Nephron (organoid): Measurements from ENCODE around the gene SLC6A3.

ENCODE experiments used
- H3K27ac Mint-ChIP-seq, 3 experiments: 2 replicates each; pipeline ENCODE4 v1.8.0; 2020; ENCODE audit warnings: mixed read lengths in 3 of 3, mild to moderate bottlenecking in 2 of 3, moderate library complexity in 1 of 3
- H3K27me3 Mint-ChIP-seq: 2 replicates; pipeline ENCODE4 v1.8.0; 2021; ENCODE audit warnings: low read depth, mild to moderate bottlenecking, moderate library complexity, mixed read lengths
- H3K36me3 Mint-ChIP-seq: 2 replicates; pipeline ENCODE4 v1.8.0; 2020; ENCODE audit warnings: low read depth, mixed read lengths
- H3K4me1 Mint-ChIP-seq: 2 replicates; pipeline ENCODE4 v1.8.0; 2020; ENCODE audit warnings: mixed read lengths
- H3K4me3 Mint-ChIP-seq, 3 experiments: 2 replicates each; pipeline ENCODE4 v1.8.0; 2020; ENCODE audit warnings: mild to moderate bottlenecking in 3 of 3, mixed read lengths in 3 of 3, moderate library complexity in 2 of 3
- H3K9me3 Mint-ChIP-seq: 2 replicates; pipeline ENCODE4 v1.8.0; 2020; ENCODE audit warnings: mixed read lengths
- TF ChIP-seq, protein P1 (sequence below), 3 experiments: fragments of 200-600 bp; sonication (generic); IDR thresholded peaks; one replicate each; pipeline ENCODE4 v1.5.0; 2021; ENCODE audit warnings: antibody characterized with exemption in 3 of 3; ENCODE audit not compliant: unreplicated experiment in 3 of 3

SLC6A3 gene

DNA sequence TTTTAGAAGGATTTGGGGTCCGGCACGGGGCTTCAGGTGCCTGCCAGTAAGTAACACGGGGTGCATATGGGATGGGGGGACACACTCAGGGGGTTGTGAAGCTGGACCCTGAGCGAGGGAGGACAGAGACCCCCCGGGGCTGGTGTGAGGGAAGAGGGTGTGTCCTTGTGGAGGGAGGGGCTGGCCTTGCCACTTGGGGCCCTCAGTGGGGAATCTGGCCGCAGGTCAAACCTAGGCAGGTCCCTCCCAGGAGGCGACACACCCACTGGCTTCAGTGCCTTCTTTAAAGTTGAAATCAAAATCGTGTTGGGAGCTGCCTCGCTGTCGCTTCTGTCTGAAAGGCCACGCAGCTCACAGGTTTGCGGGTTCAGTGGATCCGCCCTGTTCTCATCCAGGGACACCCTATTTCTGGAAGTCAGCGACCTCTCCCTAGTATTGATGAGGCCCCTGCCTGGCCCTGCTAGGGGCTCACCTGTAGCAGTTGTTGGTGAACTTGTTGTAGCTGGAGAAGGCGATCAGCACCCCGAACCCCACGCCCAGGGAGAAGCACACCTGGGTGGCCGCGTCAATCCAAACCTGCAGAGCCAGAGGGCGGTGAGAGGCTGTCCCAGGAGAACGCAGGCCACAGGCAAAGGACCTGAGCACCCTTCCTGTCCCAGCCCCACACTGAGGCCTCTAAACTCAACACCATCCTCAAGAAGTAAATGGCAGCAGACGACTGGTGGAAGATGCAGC, 29.4 kb downstream of the SLC6A3 start:
- no peaks in the 10 kb centered on the region for H3K36me3 Mint-ChIP-seq
- peaks cover 39% of the 10 kb centered on the region for H3K27me3 Mint-ChIP-seq
- H3K27ac Mint-ChIP-seq = no peak overlapping the region
- peaks cover 5% of the 10 kb centered on the region for H3K9me3 Mint-ChIP-seq
- H3K4me3 Mint-ChIP-seq = no peak overlapping the region
- H3K4me1 Mint-ChIP-seq = peaks cover 8% of the 10 kb centered on the region
- TF ChIP-seq, protein P1, sequence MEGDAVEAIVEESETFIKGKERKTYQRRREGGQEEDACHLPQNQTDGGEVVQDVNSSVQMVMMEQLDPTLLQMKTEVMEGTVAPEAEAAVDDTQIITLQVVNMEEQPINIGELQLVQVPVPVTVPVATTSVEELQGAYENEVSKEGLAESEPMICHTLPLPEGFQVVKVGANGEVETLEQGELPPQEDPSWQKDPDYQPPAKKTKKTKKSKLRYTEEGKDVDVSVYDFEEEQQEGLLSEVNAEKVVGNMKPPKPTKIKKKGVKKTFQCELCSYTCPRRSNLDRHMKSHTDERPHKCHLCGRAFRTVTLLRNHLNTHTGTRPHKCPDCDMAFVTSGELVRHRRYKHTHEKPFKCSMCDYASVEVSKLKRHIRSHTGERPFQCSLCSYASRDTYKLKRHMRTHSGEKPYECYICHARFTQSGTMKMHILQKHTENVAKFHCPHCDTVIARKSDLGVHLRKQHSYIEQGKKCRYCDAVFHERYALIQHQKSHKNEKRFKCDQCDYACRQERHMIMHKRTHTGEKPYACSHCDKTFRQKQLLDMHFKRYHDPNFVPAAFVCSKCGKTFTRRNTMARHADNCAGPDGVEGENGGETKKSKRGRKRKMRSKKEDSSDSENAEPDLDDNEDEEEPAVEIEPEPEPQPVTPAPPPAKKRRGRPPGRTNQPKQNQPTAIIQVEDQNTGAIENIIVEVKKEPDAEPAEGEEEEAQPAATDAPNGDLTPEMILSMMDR (IDR thresholded peaks at IDR 0.05; ENCODE audit: unreplicated experiment in 3 of 3) = no peak

DNA sequence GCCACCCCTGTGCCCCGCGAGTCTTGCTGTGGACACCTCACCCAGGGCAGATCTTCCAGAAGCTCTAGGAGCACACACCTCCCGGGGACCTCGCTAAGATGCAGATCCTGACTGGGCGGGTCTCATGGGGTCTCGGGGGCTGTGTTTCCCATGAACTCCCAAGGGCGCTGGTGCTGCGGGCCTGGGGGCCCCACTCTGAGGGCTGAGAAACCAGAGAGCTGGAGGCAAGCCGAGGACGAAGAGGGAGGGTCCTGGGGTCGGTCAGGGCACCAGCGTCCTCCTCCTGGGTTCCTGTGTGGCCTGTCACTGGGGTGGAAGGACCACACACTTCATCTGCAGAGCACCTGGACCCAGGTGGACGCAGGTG, 30.2 kb downstream of the SLC6A3 start:
- no peak overlapping the region for H3K27ac Mint-ChIP-seq
- peaks cover 5% of the 10 kb centered on the region for H3K9me3 Mint-ChIP-seq
- H3K27me3 Mint-ChIP-seq = peaks cover 42% of the 10 kb centered on the region
- TF ChIP-seq, protein P1 (IDR thresholded peaks at IDR 0.05; ENCODE audit: unreplicated experiment in 3 of 3) = no peak
- no peaks in the 10 kb centered on the region for H3K36me3 Mint-ChIP-seq
- H3K4me1 Mint-ChIP-seq = peaks cover under 1% of the 10 kb centered on the region
- no peak overlapping the region for H3K4me3 Mint-ChIP-seq

DNA sequence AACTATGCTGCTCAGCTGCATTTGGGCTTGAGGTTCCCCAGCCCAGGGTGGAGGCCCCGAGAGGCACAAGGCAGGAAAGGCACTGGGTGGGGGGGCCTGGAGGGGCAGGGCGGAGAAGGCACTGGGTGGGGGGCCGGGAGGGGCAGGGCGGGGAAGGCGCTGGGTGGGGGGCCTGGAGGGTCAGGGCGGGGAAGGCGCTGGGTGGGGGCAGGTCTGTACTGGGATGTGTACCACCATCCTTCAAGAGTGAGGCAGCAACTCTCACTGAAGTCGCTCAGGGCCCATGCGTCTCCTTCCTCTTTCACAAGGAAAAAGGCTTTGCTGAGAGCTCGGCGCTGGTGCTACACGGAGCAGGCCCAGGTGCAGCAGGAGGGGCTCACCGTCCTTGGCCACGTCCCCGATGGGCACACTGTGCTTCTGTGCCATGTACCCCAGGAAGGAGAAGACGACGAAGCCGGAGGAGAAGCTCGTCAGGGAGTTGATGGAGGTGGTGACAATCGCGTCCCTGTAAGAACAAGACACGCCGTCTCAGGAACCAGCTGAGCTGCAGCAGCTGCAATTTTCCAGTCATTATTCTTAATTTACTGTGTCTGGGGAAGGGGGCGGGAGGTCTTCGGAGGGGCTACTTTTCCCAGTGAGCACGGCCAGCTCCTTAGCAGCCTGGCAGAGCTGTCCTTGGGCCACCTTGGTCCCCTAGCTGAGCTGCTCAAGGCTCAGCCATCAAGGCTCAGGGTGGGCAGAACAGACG, 30.8 kb downstream of the SLC6A3 start:
- Mint-ChIP-seq H3K27ac (no peak overlapping the region), H3K27me3 (peaks cover 45% of the 10 kb centered on the region), H3K36me3 (no peaks in the 10 kb centered on the region), H3K9me3 (peaks cover 5% of the 10 kb centered on the region), H3K4me3 (no peak overlapping the region), H3K4me1 (no peaks in the 10 kb centered on the region)
- TF ChIP-seq, protein P1 (IDR thresholded peaks at IDR 0.05; ENCODE audit: unreplicated experiment in 3 of 3) = no peak

DNA sequence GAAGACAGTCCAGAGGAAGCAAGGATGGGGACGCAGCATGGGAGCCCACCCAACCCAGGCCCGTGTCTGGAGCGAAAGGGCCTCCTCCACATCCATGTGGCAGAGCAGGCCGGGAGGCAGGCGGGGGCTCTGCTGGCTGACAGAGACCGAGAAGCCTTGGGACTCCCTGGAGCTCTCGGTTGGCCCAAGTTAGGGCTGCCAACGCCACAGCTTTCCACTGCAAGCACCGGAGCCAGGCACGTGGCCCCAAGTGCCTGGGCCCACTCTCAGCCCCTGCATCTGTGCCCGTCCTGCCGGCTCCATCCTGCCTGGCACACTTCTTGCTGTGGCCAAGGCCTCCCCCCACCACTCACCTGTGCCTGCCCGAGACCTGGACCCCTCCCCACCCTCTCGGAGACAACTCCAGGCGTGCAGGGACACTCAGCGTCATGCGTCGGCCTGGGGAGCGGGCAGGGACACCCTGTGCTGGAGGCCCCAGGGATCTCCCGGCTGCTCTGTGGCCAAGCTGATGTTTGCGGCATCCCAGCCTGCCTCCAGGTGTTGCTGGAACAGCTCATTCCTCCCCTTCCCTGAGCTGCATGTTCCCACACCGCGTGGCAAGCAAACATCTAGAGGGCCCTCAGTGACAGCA, 31.5 kb downstream of the SLC6A3 start:
- H3K36me3 Mint-ChIP-seq = no peaks in the 10 kb centered on the region
- peaks cover 5% of the 10 kb centered on the region for H3K9me3 Mint-ChIP-seq
- H3K4me3 Mint-ChIP-seq = no peak overlapping the region
- H3K4me1 Mint-ChIP-seq = no peaks in the 10 kb centered on the region
- H3K27me3 Mint-ChIP-seq = peaks cover 45% of the 10 kb centered on the region
- no peak overlapping the region for H3K27ac Mint-ChIP-seq
- TF ChIP-seq, protein P1 (IDR thresholded peaks at IDR 0.05; ENCODE audit: unreplicated experiment in 3 of 3) = no peak

DNA sequence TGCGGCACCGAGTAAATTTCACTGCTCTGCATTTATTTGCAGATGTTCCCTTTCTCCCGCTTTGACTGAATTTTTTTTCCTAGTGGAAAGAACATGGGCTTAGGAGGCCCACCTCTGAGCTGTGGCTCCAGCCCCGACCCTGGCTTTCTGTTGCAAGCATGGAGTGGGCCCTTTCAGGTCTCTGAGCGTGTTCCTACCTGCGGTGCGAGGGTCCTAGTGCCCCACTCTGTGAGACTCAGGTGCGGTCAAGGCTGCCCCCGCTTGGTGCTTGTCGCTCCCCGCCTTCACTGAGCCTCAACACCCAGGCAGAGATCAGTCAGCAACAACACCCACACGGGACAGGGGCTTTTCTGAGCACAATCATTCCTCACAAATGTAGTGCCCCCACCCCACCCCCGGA, 32.0 kb downstream of the SLC6A3 start:
- Mint-ChIP-seq H3K4me3 (no peak overlapping the region), H3K9me3 (peaks cover 5% of the 10 kb centered on the region), H3K4me1 (no peaks in the 10 kb centered on the region), H3K27ac (no peak overlapping the region), H3K36me3 (no peaks in the 10 kb centered on the region), H3K27me3 (peaks cover 42% of the 10 kb centered on the region)
- TF ChIP-seq, protein P1 (IDR thresholded peaks at IDR 0.05; ENCODE audit: unreplicated experiment in 3 of 3) = no peak
